ENCODE results near the gene TSGA10IP.
A peak's percentile ranks its signal among the peaks of the same experiment; 100 is the strongest.

The TSGA10IP gene

DNA sequence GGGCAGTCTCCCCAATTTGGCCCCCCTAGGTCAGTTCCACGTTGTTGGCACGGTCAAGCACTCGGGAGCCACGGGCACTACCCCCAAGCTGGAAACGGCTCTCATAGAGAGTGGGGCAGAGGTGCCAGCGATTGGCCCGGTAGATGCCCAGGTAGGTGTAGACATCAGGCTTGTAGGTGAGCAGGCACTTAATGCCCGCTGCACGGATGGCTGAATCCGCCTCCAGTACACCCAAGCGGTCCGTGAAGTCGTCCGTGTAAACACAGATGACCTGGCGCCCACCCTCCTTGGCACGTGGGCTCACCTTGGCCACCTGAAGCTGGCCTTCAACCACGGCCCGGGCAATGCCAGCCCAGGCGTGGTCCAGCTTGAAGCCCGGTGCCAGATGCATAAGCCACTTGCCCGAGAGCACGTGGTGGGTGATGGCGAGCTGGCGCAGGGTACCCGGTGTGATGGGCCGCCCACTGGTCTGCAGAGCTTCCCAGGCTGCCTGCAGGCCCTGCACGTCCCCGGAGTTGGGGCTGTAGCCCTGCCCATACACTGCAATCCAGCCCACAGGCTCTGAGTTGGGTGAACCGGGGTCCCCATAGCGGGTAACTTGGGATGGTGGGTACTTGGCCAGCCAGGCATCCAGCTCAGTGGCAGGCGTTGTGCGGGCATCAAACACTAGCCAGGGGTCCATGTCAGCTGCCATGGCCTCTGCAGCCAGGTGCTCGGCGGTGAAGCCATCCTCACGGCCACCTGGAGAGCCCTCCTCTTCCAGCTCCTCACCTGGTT, 27.7 kb upstream of the TSGA10IP start:
- no peak for DNase-seq (ENCODE audit: low read depth in 2 of 3, low spot score in 1 of 3)

DNA sequence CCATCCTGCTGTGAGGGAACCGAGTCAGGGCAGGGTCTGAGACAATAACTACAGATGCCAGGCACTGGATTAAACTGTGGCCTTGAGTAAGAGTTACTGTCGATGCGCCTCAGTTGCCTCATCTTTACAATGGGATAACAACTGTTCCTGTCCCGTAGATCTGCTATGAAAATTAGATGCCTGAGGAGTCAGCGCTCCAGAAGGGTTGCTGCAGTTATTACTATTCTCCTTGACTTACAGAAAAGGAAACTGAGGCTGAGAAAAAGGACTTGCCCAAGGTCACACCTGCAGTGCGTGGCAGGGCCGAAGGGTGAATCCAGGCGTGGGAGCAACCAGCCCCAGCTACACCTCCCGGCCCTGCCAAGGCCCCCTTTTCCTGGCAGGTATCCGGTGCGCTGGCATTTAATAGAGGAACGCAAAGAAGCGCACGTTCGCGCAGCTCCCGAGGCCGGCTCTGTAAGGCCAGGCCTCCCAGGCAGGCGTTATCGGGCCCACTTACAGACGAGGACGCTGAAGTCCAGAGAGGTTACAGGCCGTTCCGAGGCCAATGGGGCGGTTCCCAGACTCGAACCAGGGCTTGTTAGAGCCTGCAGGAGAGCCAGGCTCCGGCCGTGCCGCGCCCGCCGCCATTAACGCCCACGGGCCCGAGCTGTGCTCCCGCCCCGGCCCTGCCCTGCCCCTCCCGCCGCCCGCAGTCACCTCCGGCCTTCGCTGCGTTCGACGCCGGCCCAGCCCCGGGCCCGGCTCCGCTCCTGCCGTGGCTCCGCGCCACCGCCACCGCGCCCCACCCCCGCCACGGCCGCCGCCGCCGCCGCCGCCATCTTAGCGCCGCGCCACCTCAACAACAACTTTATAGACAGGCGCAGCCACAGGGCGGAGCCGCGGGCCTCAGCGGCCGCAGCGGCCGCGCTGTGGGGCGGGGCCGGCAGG, 26.8 kb upstream of the TSGA10IP start, which contains the start of gene C11orf68:
TSS of gene C11orf68 (minus strand) at position 852 of the 930 bp plus-strand sequence. CDS start at position 821, 31 bp downstream.
- DNase-seq (ENCODE audit: low read depth in 2 of 3, low spot score in 1 of 3), result no peak

GRCh38 chr11:65919141-65919572, 26.1 kb upstream of the TSGA10IP start, which contains the start of gene DRAP1:
TSS of gene DRAP1 (plus strand) at chr11:65919426. CDS start at chr11:65919502, 76 bp downstream.
- peak; percentile 97 to 99 (median 98) for DNase-seq (ENCODE audit: low read depth in 2 of 3, low spot score in 1 of 3)

- DNase-seq (ENCODE audit: low read depth in 2 of 3, low spot score in 1 of 3), result no peak
These were observed 25.5 kb upstream of the TSGA10IP start for GRCh38 chr11:65919573-65920371.

- DNase-seq (ENCODE audit: low read depth in 2 of 3, low spot score in 1 of 3), result no peak
These were observed 24.9 kb upstream of the TSGA10IP start for GRCh38 chr11:65920372-65920802.

DNA sequence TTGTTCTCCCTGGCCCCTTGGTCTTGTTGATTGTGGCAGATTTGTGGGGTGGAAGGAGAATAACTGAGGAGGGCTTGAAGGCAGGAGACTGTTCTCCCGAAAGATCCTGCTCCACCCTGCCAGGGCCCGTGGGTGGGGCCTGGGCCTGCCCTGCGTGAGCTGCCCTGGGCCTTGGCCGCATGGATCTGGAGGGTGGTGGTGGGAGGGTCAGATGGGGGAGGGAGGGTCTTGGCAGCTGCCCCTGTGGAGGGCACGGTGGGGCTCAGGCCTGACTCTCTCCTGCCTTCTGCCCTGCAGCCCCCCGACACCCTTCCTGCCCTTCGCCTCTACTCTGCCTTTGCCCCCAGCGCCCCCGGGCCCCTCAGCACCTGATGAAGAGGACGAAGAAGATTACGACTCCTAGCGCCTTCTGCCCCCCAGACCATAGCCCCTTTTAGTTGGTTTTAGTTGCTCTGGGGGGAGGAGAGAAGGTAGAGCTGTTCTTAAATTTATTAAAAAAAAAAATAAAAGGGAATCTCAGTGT, 24.2 kb upstream of the TSGA10IP start:
- no peak for DNase-seq (ENCODE audit: low read depth in 2 of 3, low spot score in 1 of 3)

- DNase-seq (ENCODE audit: low read depth in 2 of 3, low spot score in 1 of 3), result no peak
These were observed 23.4 kb upstream of the TSGA10IP start for GRCh38 chr11:65921876-65922275.

- no peak for DNase-seq (ENCODE audit: low read depth in 2 of 3, low spot score in 1 of 3)
These were observed 22.7 kb upstream of the TSGA10IP start for GRCh38 chr11:65922565-65922964.

- DNase-seq (ENCODE audit: low read depth in 2 of 3, low spot score in 1 of 3), result no peak
These were observed 19.9 kb upstream of the TSGA10IP start for GRCh38 chr11:65925397-65925796.

DNA sequence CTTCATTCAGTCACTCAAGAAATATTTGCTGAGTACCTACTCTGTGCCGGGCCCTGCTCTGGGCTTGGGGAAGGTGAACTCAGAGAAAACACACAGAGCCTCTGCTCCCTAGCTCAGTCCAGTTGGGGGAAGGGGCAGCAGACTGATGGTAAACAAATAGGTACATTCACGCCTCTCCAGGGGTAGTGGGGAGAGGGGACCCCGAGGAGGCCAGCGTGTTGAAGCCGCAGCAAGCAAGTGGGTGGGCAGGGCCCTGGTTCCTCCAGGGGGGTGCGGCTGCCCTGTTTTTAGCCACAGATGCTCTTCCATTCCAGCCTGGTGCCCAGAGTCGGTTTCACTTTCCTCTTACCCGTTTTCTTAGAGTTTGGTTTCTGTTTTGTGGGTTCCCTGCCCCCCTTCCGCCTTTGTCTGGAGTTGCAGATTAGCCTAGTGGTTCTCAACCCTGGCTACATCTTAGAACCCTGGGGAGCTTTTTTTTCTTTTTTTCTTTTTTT, 17.3 kb upstream of the TSGA10IP start:
- peak; percentile 52 to 67 (median 55) for DNase-seq (ENCODE audit: low read depth in 2 of 3, low spot score in 1 of 3)

DNA sequence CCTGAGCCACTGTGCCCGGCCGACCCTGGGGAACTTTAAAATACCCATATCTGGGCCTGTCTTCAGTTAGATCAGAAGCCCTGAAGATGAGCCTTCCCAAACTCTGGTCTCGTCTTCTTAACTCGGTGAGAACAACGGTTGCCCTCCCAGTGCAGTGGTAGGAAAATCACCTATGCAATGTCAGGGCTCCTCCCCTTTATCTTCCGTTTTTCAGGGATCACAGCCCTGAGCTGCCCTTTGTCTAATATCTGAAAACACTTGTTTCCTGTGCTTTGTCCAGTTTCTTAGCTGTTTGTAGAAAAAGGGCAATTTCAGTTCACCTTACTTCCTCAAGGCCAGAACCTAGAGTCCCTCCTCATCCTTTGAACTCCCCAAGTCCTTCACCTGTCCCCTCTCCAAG, 16.6 kb upstream of the TSGA10IP start:
- no peak for DNase-seq (ENCODE audit: low read depth in 2 of 3, low spot score in 1 of 3)

DNA sequence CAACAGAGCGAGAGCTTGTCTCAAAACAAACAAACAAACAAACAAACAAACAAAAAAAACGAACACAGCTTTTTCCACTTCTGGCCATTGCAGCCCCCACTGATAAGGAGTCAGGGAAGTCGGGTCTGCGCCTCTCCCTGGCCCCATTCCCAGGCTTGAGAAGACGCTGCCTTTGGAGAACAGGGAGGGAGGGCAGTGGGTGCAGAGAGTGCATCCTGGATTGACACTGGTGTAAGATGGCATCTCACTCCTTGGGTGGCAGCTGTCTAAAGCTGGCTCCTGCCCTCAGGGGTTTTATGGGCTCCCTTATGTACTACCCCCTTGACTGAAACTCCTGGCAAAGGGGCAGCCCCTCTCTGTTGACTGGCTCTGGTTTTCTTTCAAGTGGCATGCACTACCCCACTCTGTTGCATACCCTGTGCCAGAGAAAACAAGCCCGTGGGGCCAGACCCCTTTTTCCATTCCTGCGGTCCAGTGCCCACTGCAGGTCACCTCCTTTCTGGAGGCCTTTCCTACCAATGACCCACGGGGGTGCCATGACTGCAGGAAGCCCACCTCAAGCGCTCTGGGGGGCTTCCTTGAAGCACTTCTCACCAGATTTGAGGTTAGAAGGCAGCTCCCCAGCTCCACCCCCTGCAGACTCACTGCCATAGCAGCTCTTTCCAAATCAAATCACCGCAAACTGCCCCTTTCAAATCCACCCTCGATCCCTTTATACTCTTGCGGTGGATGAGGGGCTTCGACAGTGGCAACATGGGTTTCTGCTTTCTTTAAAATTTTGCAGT, 13.3 kb upstream of the TSGA10IP start:
- no peak for DNase-seq (ENCODE audit: low read depth in 2 of 3, low spot score in 1 of 3)

DNA sequence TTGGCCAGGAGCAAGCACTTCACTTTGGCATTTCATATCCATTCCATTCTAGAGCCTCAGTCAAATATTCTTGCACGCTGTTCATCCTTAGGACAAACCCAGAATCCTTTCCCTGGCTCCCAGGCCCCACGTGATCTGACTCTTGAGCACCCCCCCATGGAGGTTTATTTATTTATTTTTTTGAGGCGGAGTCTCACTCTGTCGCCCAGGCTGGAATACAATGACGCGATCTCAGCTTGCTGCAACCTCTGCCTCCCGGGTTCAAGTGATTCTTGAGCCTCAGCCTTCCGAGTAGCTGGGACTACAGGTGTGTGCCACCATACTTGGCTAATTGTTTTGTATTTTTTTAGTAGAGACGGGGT, 12.7 kb upstream of the TSGA10IP start:
- peak in 1 of 3 donors; percentile 27 for DNase-seq (ENCODE audit: low read depth in 2 of 3, low spot score in 1 of 3)

GRCh38 chr11:65934014-65934413, 11.3 kb upstream of the TSGA10IP start:
- no peak for DNase-seq (ENCODE audit: low read depth in 2 of 3, low spot score in 1 of 3)

GRCh38 chr11:65937766-65938165, 7.5 kb upstream of the TSGA10IP start:
- no peak for DNase-seq (ENCODE audit: low read depth in 2 of 3, low spot score in 1 of 3)

GRCh38 chr11:65941720-65942310, 3.5 kb upstream of the TSGA10IP start:
- DNase-seq (ENCODE audit: low read depth in 2 of 3, low spot score in 1 of 3), result no peak

DNA sequence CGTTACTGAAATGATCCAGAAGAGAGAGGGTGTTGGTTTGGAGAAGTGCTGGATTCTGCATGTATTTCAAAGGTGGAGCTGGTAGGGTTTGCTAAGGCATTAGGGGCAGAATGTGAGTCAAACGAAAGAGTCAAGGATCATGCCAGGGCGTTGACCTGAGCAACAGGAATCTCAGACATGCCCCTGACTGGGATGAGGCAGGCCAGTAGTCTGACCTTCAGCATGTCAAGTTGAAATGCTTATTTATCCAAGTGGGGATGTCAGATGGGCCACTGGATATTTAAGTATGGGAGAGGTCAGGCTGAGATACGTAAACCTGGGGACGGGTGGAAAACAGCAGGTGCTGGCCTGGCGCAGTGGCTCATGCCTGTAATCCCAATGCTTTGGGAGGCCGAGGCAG, 2.7 kb upstream of the TSGA10IP start:
- DNase-seq (ENCODE audit: low read depth in 2 of 3, low spot score in 1 of 3), result no peak

DNA sequence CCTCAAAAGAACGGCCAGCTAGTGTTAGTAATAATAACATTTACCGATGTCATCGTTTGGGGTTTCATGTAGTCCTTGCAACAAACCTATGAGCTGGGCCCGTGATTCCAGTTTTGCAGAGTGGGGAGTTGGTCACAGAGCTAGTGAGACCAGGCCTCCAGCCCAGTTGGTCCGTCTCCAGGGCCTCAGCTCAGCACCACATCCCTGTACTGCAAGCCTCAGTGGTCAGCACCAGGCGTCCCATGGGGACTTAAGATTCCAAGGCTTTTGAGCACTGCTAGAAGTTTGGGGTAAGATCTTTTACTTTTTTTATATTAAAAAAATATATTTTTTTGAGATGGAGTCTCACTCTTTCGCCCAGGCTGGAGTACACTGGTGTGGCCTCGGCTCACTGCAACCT, 1.1 kb upstream of the TSGA10IP start:
- no peak for DNase-seq (ENCODE audit: low read depth in 2 of 3, low spot score in 1 of 3)

DNA sequence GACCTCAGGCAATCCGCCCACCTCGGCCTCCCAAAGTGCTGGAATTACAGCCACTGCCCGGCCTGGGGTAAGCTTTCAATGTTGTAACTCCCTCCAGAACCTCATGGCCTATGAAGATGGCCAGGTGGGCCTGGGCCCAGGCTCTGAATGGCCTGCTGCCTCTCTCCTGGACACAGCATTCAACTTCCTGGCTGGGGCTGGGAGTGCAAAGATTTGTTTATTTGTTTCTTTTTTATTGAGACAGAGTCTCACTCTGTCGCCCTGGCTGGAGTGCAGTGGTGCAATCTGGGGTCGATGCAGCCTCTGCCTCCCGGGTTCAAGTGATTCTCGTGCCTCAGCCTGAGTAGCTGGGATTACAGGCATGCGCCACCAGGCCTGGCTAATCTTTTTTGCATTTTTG, 513 bp upstream of the TSGA10IP start:
- DNase-seq (ENCODE audit: low read depth in 2 of 3, low spot score in 1 of 3), result no peak

Data from stimulated activated CD4-positive, alpha-beta T cell treated with anti-CD3 and anti-CD28 coated beads, Interleukin-12 subunit alpha, Interleukin-12 subunit beta, amount 100 ng/mL, for 48 hours (primary cell).